ENCODE data around the gene DUSP15. TPM values are rescaled to one million over a fixed set of nuclear protein-coding genes. Genes with fewer than 3 reads are reported as not detected.

The DUSP15 gene
- total and polyA plus RNA-seq, 2 of the 8 experiments (the other 6 are each of a cell fraction or from before 2014, with no cell fraction given) = 0.91 to 3.2 TPM

DNA sequence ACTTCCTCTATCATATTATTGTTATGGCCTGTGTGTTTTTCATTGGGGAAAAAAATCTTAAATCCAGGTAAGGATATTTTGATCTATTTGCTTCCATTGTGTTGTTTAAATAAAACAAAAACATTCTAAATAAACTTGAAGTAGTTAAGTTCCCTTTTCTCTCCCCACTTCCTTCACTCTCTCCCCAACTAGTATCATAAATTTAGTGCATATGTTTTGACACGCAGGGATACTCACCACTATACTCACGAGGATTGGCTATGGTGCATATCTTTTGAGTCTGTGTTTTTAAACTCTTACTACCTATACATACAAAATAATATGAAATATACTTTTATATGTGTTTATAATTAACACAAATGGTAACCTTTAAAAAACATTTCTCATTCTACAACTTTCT, 5.3 kb upstream of the DUSP15 start (continued):
- TF ChIP-seq RFX5 (IDR thresholded peaks at IDR 0.05; ENCODE audit: borderline replicate concordance, low read depth, low read length) = no peak
- no peak for TF ChIP-seq EP300 (IDR thresholded peaks at IDR 0.05; ENCODE audit: borderline replicate concordance in 1 of 2, low read depth in 2 of 2, low read length in 2 of 2)
- TF ChIP-seq, protein P1, sequence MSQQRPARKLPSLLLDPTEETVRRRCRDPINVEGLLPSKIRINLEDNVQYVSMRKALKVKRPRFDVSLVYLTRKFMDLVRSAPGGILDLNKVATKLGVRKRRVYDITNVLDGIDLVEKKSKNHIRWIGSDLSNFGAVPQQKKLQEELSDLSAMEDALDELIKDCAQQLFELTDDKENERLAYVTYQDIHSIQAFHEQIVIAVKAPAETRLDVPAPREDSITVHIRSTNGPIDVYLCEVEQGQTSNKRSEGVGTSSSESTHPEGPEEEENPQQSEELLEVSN (IDR thresholded peaks at IDR 0.05) = no peak
- no peak for TF ChIP-seq TBP (IDR thresholded peaks at IDR 0.05; ENCODE audit: low read depth, low read length)

Data from H1 (cell line).